SK-N-SH (cell line): ENCODE measurements around the gene MAN2A2. TPM values are rescaled to one million over a fixed set of nuclear protein-coding genes. Genes with fewer than 3 reads are reported as not detected.

Experiments
- CTCF ChIA-PET: fragments of 300-600, 350-600 bp; formaldehyde crosslinking; extraction: SDS; loops from one replicate; lab custom pipeline; 2021; lab: Yijun Ruan, JAX
- POLR2A ChIA-PET: fragments of 350-600 bp; sonication (Branson Sonifier 250); formaldehyde crosslinking; extraction: SDS; loops from one replicate; lab custom pipeline; 2020; ENCODE audit warnings: antibody characterized with exemption, inconsistent platforms; lab: Yijun Ruan, JAX
- DNase-seq: peaks from one replicate; pipeline ENCODE4 v3.0.0; 2012
- H2AFZ ChIP-seq: fragments of 200-600 bp; sonication (generic); 2 replicates; pipeline ENCODE4 v1.8.1; 2016; ENCODE audit warnings: antibody characterized with exemption, mild to moderate bottlenecking, low read depth
- H3F3A ChIP-seq: fragments of 200-600 bp; sonication (generic); replicated peaks from 2 replicates; pipeline ENCODE3; 2016; ENCODE audit warnings: antibody characterized with exemption, mild to moderate bottlenecking; ENCODE audit not compliant: insufficient read depth
- H3K27ac ChIP-seq, 2 experiments: fragments of 200-500 bp in 1 of 2; fragments of 200-600 bp in 1 of 2; sonication (Bioruptor generic) in 1 of 2; sonication (generic), shearing (Covaris generic) in 1 of 2; 2 replicates each; pipeline versions ENCODE4 v1.5.1 to v1.6.1; 2014 to 2016; ENCODE audit warnings: low read depth in 2 of 2, inconsistent platforms in 1 of 2, low read length in 1 of 2, mild to moderate bottlenecking in 1 of 2, mixed read lengths in 1 of 2
- H3K27me3 ChIP-seq: fragments of 200-600 bp; sonication (generic), shearing (Covaris generic); 2 replicates; pipeline ENCODE4 v1.6.1; 2016; ENCODE audit warnings: mixed run types; ENCODE audit not compliant: insufficient read depth
- H3K36me3 ChIP-seq, 2 experiments: fragments of 200-500 bp in 1 of 2; fragments of 200-600 bp in 1 of 2; sonication (Bioruptor generic) in 1 of 2; sonication (generic) in 1 of 2; replicated peaks in 1 of 2; 2 replicates each; pipeline versions ENCODE3 to v1.5.1; 2014 to 2016; ENCODE audit warnings: low read length in 1 of 2, mild to moderate bottlenecking in 1 of 2; ENCODE audit not compliant: insufficient read depth in 2 of 2, control insufficient read depth in 1 of 2
- H3K4me1 ChIP-seq, 2 experiments: fragments of 200-500 bp in 1 of 2; fragments of 200-600 bp in 1 of 2; sonication (Bioruptor generic) in 1 of 2; sonication (generic), shearing (Covaris generic) in 1 of 2; 2 replicates each; pipeline versions ENCODE4 v1.5.1 to v1.6.1; 2014 to 2016; ENCODE audit warnings: low read depth in 1 of 2, low read length in 1 of 2, mixed run types in 1 of 2; ENCODE audit not compliant: insufficient read depth in 2 of 2, control insufficient read depth in 1 of 2
- H3K4me2 ChIP-seq: fragments of 200-600 bp; sonication (generic), shearing (Covaris generic); 2 replicates; pipeline ENCODE4 v1.6.1; 2017; ENCODE audit warnings: mixed run types
- H3K4me3 ChIP-seq, 2 experiments: fragments of 200-500 bp in 1 of 2; fragments of 200-600 bp in 1 of 2; sonication (Bioruptor generic) in 1 of 2; sonication (generic), shearing (Covaris generic) in 1 of 2; 2 replicates each; pipeline versions ENCODE4 v1.5.1 to v1.8.1; 2014 to 2016; ENCODE audit warnings: low read depth in 2 of 2, inconsistent platforms in 1 of 2, low read length in 1 of 2, mild to moderate bottlenecking in 1 of 2, mixed read lengths in 1 of 2, moderate library complexity in 1 of 2
- H3K79me2 ChIP-seq: fragments of 200-600 bp; sonication (generic); 2 replicates; pipeline ENCODE4 v1.8.1; 2017; ENCODE audit warnings: mild to moderate bottlenecking; ENCODE audit not compliant: insufficient read depth
- H3K9ac ChIP-seq: fragments of 200-600 bp; sonication (generic); 2 replicates; pipeline ENCODE4 v1.6.1; 2017; ENCODE audit warnings: mixed run types
- H3K9me2 ChIP-seq: fragments of 200-600 bp; sonication (generic); 2 replicates; pipeline ENCODE4 v1.6.1; 2017; ENCODE audit warnings: mixed run types
- H3K9me3 ChIP-seq: fragments of 200-600 bp; sonication (generic); 2 replicates; pipeline ENCODE4 v1.6.1; 2017; ENCODE audit warnings: mixed run types, mild to moderate bottlenecking, moderate library complexity
- H4K20me1 ChIP-seq: fragments of 200-600 bp; sonication (generic); 2 replicates; pipeline ENCODE4 v1.6.1; 2017; ENCODE audit warnings: mild to moderate bottlenecking, mixed run types; ENCODE audit not compliant: insufficient read depth
- FOSL2 ChIP-seq: IDR thresholded peaks from 2 replicates; pipeline ENCODE4 v1.4.0; 2012; ENCODE audit warnings: low read depth, mild to moderate bottlenecking, moderate library complexity, borderline replicate concordance
- FOXJ3 ChIP-seq: sonication (generic); formaldehyde crosslinking; IDR thresholded peaks from 2 replicates; pipeline ENCODE4 v1.5.1; 2020; ENCODE audit warnings: mild to moderate bottlenecking, missing genetic modification reagents
- FOXM1 ChIP-seq: IDR thresholded peaks from 2 replicates; pipeline ENCODE4 v1.4.0; 2012; ENCODE audit warnings: low read depth, mild to moderate bottlenecking
- IRF3 ChIP-seq: fragments of 150-350 bp; IDR thresholded peaks from 2 replicates; pipeline ENCODE4 v1.6.1; 2016; ENCODE audit warnings: mild to moderate bottlenecking, low read depth, low read length
- JUND ChIP-seq: IDR thresholded peaks from 2 replicates; pipeline ENCODE4 v1.4.0; 2012
- MXI1 ChIP-seq: IDR thresholded peaks from 2 replicates; pipeline ENCODE4 v1.6.1; 2012; ENCODE audit warnings: mild to moderate bottlenecking, low read depth, low read length, improper control_type of control experiment
- NRF1 ChIP-seq: IDR thresholded peaks from 2 replicates; pipeline ENCODE4 v1.6.1; 2012; ENCODE audit warnings: low read depth, mild to moderate bottlenecking, low read length
- RAD21 ChIP-seq: IDR thresholded peaks from 2 replicates; pipeline ENCODE4 v1.6.1; 2012; ENCODE audit warnings: mild to moderate bottlenecking, low read length
- RCOR1 ChIP-seq: fragments of 150-350 bp; IDR thresholded peaks from 2 replicates; pipeline ENCODE4 v1.6.1; 2017; ENCODE audit warnings: antibody characterized with exemption, low read length
- RXRA ChIP-seq: IDR thresholded peaks from 2 replicates; pipeline ENCODE4 v1.4.0; 2012; ENCODE audit warnings: low read depth, mild to moderate bottlenecking, borderline replicate concordance
- TAF1 ChIP-seq: IDR thresholded peaks from 2 replicates; pipeline ENCODE4 v1.6.1; 2012; ENCODE audit warnings: low read depth, mild to moderate bottlenecking, low read length, moderate library complexity, borderline replicate concordance
- TEAD4 ChIP-seq: IDR thresholded peaks from 2 replicates; pipeline ENCODE4 v1.4.0; 2012; ENCODE audit warnings: mild to moderate bottlenecking, borderline replicate concordance; ENCODE audit not compliant: insufficient read depth
- WGBS: methylation state at CpG from one replicate; pipeline ENCODE4 v1.1.6; 2017; ENCODE audit warnings: low lambda C conversion rate; 5-methylcytosine and 5-hydroxymethylcytosine counted together
- polyA plus RNA-seq, 3 experiments: library from polyadenylated mRNA; depleted of rRNA; stranded (reverse); fragments of >200 nt; gene quantifications; 2 replicates each; pipeline ENCODE4 v1.2.3, GENCODE V29; 2012
- TF ChIP-seq, protein P1 (sequence below): IDR thresholded peaks from 2 replicates; pipeline ENCODE4 v1.4.0; 2012; ENCODE audit warnings: low read depth, borderline replicate concordance
- TF ChIP-seq, protein P2 (sequence below): IDR thresholded peaks from 2 replicates; pipeline ENCODE4 v1.6.1; 2012; ENCODE audit warnings: mild to moderate bottlenecking, low read depth, low read length, moderate library complexity
- TF ChIP-seq, protein P3 (sequence below): fragments of 200-600 bp; sonication (generic); IDR thresholded peaks from 2 replicates; pipeline ENCODE4 v1.6.1; 2017; ENCODE audit warnings: antibody characterized with exemption, mild to moderate bottlenecking, moderate library complexity

MAN2A2 gene
- polyA plus RNA-seq, 1 of the 3 experiments (the other 2 are of a cell fraction), result 35.0 TPM

- 93% methylated on average over 14 of the region's 30 CpGs for WGBS
- no peak overlapping the region for H3K4me2 ChIP-seq
- no peak overlapping the region for H3K9ac ChIP-seq
- H4K20me1 ChIP-seq, result no peaks in the 10 kb centered on the region
- H3K9me3 ChIP-seq, result no peaks in the 10 kb centered on the region
- peaks cover 0 to 65% of the 10 kb centered on the region in 2 experiments for H3K36me3 ChIP-seq
- H3F3A ChIP-seq, result no peaks in the 10 kb centered on the region
- ChIA-PET POLR2A (no interaction called here), CTCF (interaction anchor here (1.0 kb wide), 1 partner anchor 23 kb away, joined by 4 read pairs; the partner anchor contains the start of gene UNC45A)
- H3K4me3 ChIP-seq, result no peak overlapping the region
- no peaks in the 10 kb centered on the region for H3K79me2 ChIP-seq
- no peaks in the 10 kb centered on the region for H3K9me2 ChIP-seq
- DNase-seq, result no peak
- H3K27ac ChIP-seq, result no peak overlapping the region
- TF ChIP-seq, protein P1, sequence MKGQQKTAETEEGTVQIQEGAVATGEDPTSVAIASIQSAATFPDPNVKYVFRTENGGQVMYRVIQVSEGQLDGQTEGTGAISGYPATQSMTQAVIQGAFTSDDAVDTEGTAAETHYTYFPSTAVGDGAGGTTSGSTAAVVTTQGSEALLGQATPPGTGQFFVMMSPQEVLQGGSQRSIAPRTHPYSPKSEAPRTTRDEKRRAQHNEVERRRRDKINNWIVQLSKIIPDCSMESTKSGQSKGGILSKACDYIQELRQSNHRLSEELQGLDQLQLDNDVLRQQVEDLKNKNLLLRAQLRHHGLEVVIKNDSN, result no peak
- TF ChIP-seq JUND, result no peak
- TF ChIP-seq, protein P2, sequence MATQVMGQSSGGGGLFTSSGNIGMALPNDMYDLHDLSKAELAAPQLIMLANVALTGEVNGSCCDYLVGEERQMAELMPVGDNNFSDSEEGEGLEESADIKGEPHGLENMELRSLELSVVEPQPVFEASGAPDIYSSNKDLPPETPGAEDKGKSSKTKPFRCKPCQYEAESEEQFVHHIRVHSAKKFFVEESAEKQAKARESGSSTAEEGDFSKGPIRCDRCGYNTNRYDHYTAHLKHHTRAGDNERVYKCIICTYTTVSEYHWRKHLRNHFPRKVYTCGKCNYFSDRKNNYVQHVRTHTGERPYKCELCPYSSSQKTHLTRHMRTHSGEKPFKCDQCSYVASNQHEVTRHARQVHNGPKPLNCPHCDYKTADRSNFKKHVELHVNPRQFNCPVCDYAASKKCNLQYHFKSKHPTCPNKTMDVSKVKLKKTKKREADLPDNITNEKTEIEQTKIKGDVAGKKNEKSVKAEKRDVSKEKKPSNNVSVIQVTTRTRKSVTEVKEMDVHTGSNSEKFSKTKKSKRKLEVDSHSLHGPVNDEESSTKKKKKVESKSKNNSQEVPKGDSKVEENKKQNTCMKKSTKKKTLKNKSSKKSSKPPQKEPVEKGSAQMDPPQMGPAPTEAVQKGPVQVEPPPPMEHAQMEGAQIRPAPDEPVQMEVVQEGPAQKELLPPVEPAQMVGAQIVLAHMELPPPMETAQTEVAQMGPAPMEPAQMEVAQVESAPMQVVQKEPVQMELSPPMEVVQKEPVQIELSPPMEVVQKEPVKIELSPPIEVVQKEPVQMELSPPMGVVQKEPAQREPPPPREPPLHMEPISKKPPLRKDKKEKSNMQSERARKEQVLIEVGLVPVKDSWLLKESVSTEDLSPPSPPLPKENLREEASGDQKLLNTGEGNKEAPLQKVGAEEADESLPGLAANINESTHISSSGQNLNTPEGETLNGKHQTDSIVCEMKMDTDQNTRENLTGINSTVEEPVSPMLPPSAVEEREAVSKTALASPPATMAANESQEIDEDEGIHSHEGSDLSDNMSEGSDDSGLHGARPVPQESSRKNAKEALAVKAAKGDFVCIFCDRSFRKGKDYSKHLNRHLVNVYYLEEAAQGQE, result no peak
- TF ChIP-seq FOSL2, result no peak
- TF ChIP-seq, protein P3, sequence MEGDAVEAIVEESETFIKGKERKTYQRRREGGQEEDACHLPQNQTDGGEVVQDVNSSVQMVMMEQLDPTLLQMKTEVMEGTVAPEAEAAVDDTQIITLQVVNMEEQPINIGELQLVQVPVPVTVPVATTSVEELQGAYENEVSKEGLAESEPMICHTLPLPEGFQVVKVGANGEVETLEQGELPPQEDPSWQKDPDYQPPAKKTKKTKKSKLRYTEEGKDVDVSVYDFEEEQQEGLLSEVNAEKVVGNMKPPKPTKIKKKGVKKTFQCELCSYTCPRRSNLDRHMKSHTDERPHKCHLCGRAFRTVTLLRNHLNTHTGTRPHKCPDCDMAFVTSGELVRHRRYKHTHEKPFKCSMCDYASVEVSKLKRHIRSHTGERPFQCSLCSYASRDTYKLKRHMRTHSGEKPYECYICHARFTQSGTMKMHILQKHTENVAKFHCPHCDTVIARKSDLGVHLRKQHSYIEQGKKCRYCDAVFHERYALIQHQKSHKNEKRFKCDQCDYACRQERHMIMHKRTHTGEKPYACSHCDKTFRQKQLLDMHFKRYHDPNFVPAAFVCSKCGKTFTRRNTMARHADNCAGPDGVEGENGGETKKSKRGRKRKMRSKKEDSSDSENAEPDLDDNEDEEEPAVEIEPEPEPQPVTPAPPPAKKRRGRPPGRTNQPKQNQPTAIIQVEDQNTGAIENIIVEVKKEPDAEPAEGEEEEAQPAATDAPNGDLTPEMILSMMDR, result no peak
- TF ChIP-seq IRF3, result no peak
- TF ChIP-seq FOXM1, result no peak
- TF ChIP-seq FOXJ3 (CRISPR knock-in tag), result no peak
- no peak for TF ChIP-seq RAD21
- no peak for TF ChIP-seq RCOR1
- no peak for TF ChIP-seq NRF1
- no peak for TF ChIP-seq TEAD4
- no peak for TF ChIP-seq MXI1
- no peak for TF ChIP-seq TAF1
- TF ChIP-seq RXRA, result no peak
- no peaks in the 10 kb centered on the region for H3K4me1 ChIP-seq
- no peak overlapping the region for H2AFZ ChIP-seq
- no peaks in the 10 kb centered on the region for H3K27me3 ChIP-seq
Observed at GRCh38 chr15:90911906-90912769, 9.0 kb downstream of the MAN2A2 start.
